OCI-LY1 (cell line): ENCODE results near the gene CHRM2.

Experiments
- H2AFZ ChIP-seq: fragments of 200-600 bp; sonication (generic), shearing (Covaris generic); 2 replicates; pipeline ENCODE4 v1.6.0; 2014; ENCODE audit warnings: antibody characterized with exemption, mild to moderate bottlenecking, low read length
- H3F3A ChIP-seq: fragments of 200-600 bp; sonication (generic), shearing (Covaris generic); 2 replicates; pipeline ENCODE4 v1.6.0; 2014; ENCODE audit warnings: mild to moderate bottlenecking, antibody characterized with exemption, low read length, moderate library complexity; ENCODE audit not compliant: insufficient read depth
- H3K27ac ChIP-seq: fragments of 200-600 bp; sonication (generic); 2 replicates; pipeline ENCODE4 v1.5.1; 2014; ENCODE audit warnings: low read length, mixed run types, mild to moderate bottlenecking, low read depth; ENCODE audit not compliant: poor library complexity, severe bottlenecking
- H3K27me3 ChIP-seq: fragments of 200-600 bp; sonication (generic); 2 replicates; pipeline ENCODE4 v1.6.0; 2014; ENCODE audit warnings: antibody characterized with exemption, mild to moderate bottlenecking, low read length, moderate library complexity; ENCODE audit not compliant: insufficient read depth
- H3K36me3 ChIP-seq: fragments of 200-600 bp; sonication (generic); 2 replicates; pipeline ENCODE4 v1.6.1; 2014; ENCODE audit warnings: mild to moderate bottlenecking, antibody characterized with exemption, low read length, moderate library complexity, mixed read lengths; ENCODE audit not compliant: insufficient read depth
- H3K4me1 ChIP-seq: fragments of 200-600 bp; sonication (generic); 2 replicates; pipeline ENCODE4 v1.5.1; 2014; ENCODE audit warnings: mild to moderate bottlenecking, low read length, moderate library complexity; ENCODE audit not compliant: insufficient read depth, severe bottlenecking
- H3K4me2 ChIP-seq: fragments of 200-600 bp; sonication (generic), shearing (Covaris generic); 2 replicates; pipeline ENCODE4 v1.6.1; 2014; ENCODE audit warnings: low read length
- H3K4me3 ChIP-seq: fragments of 200-600 bp; sonication (generic); 2 replicates; pipeline ENCODE4 v1.5.1; 2014; ENCODE audit warnings: low read length, low read depth, mild to moderate bottlenecking, mixed read lengths; ENCODE audit not compliant: poor library complexity, severe bottlenecking
- H3K79me2 ChIP-seq: fragments of 200-600 bp; shearing (Covaris generic); 2 replicates; pipeline ENCODE4 v1.6.1; 2016; ENCODE audit warnings: mixed run types, low read length, mixed read lengths; ENCODE audit not compliant: insufficient read depth
- H3K9ac ChIP-seq: fragments of 200-600 bp; sonication (generic), shearing (Covaris generic); 2 replicates; pipeline ENCODE4 v1.6.1; 2014; ENCODE audit warnings: mild to moderate bottlenecking, low read length, mixed read lengths
- H3K9me2 ChIP-seq: fragments of 200-600 bp; sonication (generic), shearing (Covaris generic); 2 replicates; pipeline ENCODE4 v1.6.1; 2014; ENCODE audit warnings: low read depth, mild to moderate bottlenecking, low read length, mixed read lengths
- H3K9me3 ChIP-seq: fragments of 200-600 bp; shearing (Covaris generic); 2 replicates; pipeline ENCODE4 v1.6.1; 2014; ENCODE audit warnings: low read length, mixed read lengths
- H4K20me1 ChIP-seq: fragments of 200-600 bp; sonication (generic), shearing (Covaris generic); 2 replicates; pipeline ENCODE4 v1.6.0; 2016; ENCODE audit warnings: mild to moderate bottlenecking, low read length; ENCODE audit not compliant: insufficient read depth
- EZH2 ChIP-seq: fragments of 200-600 bp; sonication (generic), shearing (Covaris generic); IDR thresholded peaks from 2 replicates; pipeline ENCODE4 v1.8.0; 2017; ENCODE audit warnings: borderline replicate concordance, mixed run types, mild to moderate bottlenecking, antibody characterized with exemption, low read length, moderate library complexity, mixed read lengths
- TF ChIP-seq, protein P1 (sequence below): fragments of 200-600 bp; sonication (generic), shearing (Covaris generic); IDR thresholded peaks from 2 replicates; pipeline ENCODE4 v1.5.1; 2017; ENCODE audit warnings: mild to moderate bottlenecking, antibody characterized with exemption, low read length, moderate library complexity, mixed read lengths

CHRM2 gene

DNA sequence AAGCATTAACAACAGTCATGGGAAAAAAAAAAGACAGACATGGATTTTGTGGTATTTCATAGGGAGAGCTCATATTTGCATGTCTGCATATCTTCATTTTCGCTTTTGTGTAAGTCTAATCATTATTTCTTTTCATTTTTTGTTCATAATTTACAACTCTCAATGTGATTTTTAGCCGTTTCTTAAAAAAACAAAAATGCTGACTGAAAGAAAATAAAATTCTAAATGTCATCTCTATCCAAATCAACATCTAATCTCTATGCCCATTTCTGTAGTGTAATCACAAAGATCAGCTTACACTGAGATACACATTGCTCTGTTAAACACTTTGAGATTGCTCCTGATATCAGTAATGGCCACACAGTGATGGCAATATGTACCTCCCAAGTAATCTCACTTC lies 29.2 kb downstream of the CHRM2 start:
- H3K27ac ChIP-seq = no peak overlapping the region
- no peaks in the 10 kb centered on the region for H3F3A ChIP-seq
- H3K9ac ChIP-seq = no peak overlapping the region
- H3K4me1 ChIP-seq = no peaks in the 10 kb centered on the region
- no peaks in the 10 kb centered on the region for H3K36me3 ChIP-seq
- H3K79me2 ChIP-seq = no peaks in the 10 kb centered on the region
- no peak overlapping the region for H3K4me3 ChIP-seq
- no peaks in the 10 kb centered on the region for H3K27me3 ChIP-seq
- no peak overlapping the region for H3K4me2 ChIP-seq
- H3K9me3 ChIP-seq = no peaks in the 10 kb centered on the region
- no peaks in the 10 kb centered on the region for H4K20me1 ChIP-seq
- TF ChIP-seq EZH2 = no peak
- TF ChIP-seq, protein P1, sequence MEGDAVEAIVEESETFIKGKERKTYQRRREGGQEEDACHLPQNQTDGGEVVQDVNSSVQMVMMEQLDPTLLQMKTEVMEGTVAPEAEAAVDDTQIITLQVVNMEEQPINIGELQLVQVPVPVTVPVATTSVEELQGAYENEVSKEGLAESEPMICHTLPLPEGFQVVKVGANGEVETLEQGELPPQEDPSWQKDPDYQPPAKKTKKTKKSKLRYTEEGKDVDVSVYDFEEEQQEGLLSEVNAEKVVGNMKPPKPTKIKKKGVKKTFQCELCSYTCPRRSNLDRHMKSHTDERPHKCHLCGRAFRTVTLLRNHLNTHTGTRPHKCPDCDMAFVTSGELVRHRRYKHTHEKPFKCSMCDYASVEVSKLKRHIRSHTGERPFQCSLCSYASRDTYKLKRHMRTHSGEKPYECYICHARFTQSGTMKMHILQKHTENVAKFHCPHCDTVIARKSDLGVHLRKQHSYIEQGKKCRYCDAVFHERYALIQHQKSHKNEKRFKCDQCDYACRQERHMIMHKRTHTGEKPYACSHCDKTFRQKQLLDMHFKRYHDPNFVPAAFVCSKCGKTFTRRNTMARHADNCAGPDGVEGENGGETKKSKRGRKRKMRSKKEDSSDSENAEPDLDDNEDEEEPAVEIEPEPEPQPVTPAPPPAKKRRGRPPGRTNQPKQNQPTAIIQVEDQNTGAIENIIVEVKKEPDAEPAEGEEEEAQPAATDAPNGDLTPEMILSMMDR = no peak
- no peaks in the 10 kb centered on the region for H3K9me2 ChIP-seq
- H2AFZ ChIP-seq = 0 out of 2 replicates have a peak overlapping the region, but pooled peaks have one; percentile 53

DNA sequence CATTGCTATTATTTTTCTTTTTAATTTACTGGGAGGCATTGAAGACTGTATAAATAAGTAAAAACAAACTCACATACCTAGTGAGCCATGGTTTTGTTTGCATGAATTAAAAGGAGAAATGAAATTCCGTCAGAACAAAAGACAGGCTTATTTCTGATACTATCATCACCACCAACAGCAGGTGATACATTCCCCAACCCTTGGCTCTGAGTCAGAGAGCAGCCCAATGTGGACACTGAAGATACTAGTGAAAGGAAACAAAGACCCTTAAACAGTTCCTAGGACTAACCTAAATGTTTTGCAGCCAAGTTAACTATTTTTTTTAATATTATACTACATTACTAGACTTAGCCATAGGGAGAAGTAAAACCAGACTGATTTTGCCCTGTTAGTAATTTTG lies 31.6 kb downstream of the CHRM2 start:
- Histone ChIP-seq H3K9ac (no peak overlapping the region), H3K4me1 (no peaks in the 10 kb centered on the region), H4K20me1 (no peaks in the 10 kb centered on the region), H3K4me2 (no peak overlapping the region), H3F3A (no peaks in the 10 kb centered on the region), H3K9me3 (no peaks in the 10 kb centered on the region), H3K27ac (no peak overlapping the region), H3K9me2 (no peaks in the 10 kb centered on the region), H3K27me3 (no peaks in the 10 kb centered on the region), H3K36me3 (no peaks in the 10 kb centered on the region), H3K79me2 (no peaks in the 10 kb centered on the region), H3K4me3 (no peak overlapping the region), H2AFZ (no peak overlapping the region)
- TF ChIP-seq, protein P1 = no peak
- TF ChIP-seq EZH2 = no peak

DNA sequence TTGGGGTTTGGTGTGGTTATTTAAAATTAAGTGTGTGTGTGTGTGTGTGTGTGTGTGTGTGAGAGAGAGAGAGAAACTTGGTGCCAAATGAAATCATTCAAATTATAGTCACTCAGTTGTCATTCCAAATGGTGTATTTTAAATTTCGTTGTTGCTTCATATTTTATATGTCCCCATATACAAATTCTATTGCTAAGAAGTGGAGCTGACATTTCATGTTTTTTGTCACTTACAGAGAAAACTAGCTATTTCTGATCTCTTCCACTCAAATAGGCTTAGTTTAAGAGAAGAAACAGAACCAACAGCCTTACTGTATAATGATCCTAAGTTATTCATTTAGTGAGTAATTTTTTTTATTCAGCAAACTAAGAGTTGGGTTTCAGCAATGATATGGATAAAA lies 42.3 kb downstream of the CHRM2 start:
- no peaks in the 10 kb centered on the region for H3K9me3 ChIP-seq
- no peaks in the 10 kb centered on the region for H3K4me1 ChIP-seq
- no peaks in the 10 kb centered on the region for H3K79me2 ChIP-seq
- no peak overlapping the region for H3K9ac ChIP-seq
- no peak for TF ChIP-seq EZH2
- TF ChIP-seq, protein P1 = no peak
- no peak overlapping the region for H3K27ac ChIP-seq
- H3K36me3 ChIP-seq = no peaks in the 10 kb centered on the region
- H3K4me3 ChIP-seq = no peak overlapping the region
- H2AFZ ChIP-seq = no peak overlapping the region
- no peak overlapping the region for H3K4me2 ChIP-seq
- H3F3A ChIP-seq = no peaks in the 10 kb centered on the region
- H3K27me3 ChIP-seq = no peaks in the 10 kb centered on the region
- H3K9me2 ChIP-seq = no peaks in the 10 kb centered on the region
- no peaks in the 10 kb centered on the region for H4K20me1 ChIP-seq
